DLD1 (cell line): ENCODE data around the gene ID4.

ENCODE experiments used
- in situ Hi-C: cut with HindIII; loops from 2 replicates; pipeline ENCODE4 v1.10.0; 2017; ENCODE audit warnings: low sequenced_read_pairs

Gene ID4

GRCh38 chr6:19857139-19857538 lies 20.0 kb downstream of the ID4 start:
- in situ Hi-C loops = no loop called here

DNA sequence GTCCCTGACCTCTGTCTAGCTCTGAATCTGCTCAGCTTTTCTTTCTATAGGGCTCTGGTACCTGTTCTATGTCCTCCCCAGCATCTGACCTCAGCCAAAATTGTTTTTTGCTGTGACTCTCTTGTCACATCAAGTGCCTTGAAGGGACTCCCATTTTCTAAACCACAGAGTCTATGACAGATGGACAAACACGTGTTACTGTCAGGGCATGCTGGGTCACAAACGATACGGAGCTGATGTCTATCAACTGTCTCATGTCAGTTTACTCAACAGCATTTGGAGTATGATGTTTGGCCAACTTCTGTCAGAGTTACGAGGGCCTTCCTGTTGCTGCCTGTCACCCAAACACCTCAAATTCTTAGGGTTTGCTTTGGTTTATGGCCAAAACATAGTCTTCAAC lies 20.5 kb downstream of the ID4 start:
- in situ Hi-C loops = no loop called here

DNA sequence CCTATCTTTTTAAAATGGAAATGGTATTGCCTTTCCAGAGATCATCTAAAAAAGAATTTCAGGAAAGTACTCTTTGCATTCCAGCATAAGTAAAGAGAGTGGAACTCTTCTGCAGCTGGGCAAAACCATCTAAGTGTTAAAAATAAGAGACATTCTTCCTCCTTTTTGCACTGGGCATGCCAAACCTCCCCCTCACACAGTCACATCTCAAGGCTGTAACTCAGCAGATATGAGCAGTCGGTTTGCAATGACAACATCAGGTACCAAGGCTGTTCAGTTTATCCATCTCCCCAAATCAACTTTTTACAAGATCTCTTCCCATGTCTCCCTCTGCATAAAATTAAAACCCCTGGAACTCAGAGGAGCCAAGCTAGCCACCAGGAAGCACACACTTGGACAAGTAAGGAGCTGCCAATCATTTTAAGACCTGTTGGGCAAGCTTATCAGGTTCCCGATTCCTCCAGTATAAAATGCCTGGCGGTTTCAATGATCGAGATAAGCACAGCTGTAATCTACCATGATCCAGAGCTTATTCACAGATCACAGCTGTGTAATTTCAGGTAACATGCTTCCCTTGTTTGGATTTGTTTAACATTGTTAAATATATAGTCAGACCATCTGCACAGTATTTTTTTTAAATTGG lies 23.2 kb downstream of the ID4 start:
- in situ Hi-C loops = no loop called here

GRCh38 chr6:19864285-19864684 lies 27.1 kb downstream of the ID4 start:
- in situ Hi-C loops = no loop called here

DNA sequence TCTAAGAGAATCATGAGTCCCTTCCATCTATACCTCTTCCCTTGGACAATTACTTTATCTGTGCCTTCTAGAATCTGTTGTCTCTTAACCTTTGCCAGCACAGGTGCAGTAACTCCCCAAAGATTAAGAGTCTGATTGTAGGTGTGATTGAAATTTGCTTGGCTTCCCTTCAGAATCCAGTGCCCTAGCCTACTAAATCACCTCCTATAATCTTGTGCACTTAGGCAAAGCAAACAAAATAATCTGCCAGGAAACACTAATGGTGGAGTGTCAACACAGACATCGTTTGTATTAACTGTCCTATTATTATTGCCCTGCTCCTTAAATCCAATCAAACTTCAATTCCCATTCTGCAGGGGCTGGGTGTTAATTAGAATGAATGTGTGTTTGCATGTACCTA lies 28.0 kb downstream of the ID4 start:
- in situ Hi-C loops = no loop called here

DNA sequence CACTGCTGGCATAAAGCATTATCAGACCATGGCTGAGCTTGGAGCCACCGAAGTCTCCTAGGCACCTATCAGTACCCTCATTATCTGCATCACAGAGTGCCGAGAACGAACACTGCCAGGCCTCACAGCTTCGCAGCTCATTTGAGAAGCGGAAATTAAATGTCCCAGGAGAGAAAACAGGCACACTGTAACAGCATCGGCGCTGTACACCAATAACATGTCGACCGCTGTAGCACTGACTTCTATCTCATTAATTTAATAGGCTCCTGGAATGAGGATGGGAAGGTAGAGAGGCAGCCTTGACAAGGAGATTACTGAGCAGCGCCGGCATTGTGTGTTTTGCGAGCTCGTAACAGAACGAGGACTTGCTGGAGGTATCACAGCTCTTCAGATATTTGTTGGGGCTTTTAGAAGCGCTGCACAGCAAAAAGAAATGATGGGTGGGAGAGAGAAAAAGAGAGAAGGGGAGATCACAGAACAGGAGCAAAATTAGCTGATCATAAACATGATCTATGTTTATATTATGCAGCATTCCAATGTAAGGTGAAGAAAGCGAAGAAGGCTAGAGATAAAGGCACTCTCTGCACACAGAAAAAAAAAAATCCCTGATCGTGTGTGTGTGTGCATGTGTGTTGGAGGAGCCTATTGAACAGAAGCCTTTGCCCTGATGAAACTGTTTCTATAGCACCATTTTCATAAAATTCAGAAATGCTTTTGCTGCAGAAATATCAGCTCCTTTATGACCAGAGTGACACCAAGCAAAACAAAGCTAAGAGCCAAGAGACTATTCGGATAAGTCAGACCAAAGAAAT lies 29.2 kb downstream of the ID4 start:
- in situ Hi-C loops = no loop called here

DNA sequence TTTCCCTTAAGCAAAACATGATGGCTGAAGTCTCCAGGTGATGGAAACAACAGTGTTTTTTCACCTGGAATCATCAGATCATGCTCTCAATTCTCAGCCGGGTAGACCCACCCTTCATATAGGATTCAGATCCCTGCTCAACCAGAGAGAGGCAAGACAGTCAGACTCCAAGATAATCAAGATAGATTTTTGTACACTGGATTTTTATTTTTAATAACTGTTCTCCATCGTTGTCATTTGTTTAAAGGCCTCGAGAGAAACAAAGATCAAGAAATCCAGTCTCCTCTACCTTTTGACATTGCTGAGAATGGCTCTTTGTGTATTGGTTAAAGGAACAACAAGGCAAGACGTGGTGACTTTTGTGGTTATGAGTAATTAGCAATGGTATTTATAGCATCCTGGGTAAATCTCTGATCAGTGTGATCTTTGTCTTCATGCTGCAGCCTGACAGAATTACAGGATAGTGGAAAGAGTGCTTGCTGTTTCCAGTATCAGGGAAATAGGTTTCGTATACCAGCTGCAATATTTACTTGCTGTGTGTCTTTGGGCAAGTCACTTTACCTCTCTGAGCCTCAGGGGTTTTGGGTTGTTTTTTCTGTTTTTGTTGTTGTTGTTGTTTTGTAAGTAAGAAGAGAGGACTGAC lies 29.9 kb downstream of the ID4 start:
- in situ Hi-C loops = no loop called here

DNA sequence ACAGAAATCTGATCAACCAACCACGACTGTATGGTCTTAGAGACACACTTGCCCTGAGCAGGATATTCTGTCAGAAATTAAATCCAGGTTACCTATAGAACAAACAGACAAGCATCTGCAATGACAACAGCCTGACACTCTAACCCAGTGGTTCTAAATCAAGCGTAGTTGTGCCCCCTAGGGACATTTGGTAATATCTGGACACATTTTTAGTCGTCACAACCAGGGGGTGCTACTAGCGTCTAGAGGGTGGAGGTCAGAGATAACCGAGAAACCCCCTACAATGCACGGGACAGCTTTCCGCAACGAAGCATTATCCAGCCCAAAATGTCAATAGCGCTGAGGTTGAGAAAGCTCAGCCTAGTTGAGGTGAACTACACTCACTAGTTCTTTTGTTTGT lies 32.3 kb downstream of the ID4 start:
- in situ Hi-C loops = no loop called here

GRCh38 chr6:19870322-19870721 lies 33.2 kb downstream of the ID4 start:
- in situ Hi-C loops = no loop called here

DNA sequence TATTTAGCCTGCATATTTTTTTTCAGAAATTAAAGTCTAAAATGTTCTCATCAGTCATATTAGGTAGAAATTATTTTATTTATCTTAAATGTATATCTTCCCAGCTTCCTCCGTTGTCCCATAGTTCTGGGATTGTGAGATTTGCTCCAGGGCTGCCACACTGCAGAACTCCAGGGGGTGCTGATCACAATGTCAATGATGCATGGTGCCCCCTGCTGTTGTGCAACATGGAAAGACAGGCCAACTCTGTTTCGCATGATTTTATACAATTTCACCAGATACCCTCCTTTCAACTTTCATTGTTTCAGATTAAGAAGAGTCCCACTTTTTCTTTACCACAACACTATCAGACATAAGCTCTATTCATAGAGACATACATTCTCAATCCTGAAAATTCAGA lies 35.9 kb downstream of the ID4 start:
- in situ Hi-C loops = no loop called here

GRCh38 chr6:19876672-19877071 lies 39.5 kb downstream of the ID4 start:
- in situ Hi-C loops = no loop called here

DNA sequence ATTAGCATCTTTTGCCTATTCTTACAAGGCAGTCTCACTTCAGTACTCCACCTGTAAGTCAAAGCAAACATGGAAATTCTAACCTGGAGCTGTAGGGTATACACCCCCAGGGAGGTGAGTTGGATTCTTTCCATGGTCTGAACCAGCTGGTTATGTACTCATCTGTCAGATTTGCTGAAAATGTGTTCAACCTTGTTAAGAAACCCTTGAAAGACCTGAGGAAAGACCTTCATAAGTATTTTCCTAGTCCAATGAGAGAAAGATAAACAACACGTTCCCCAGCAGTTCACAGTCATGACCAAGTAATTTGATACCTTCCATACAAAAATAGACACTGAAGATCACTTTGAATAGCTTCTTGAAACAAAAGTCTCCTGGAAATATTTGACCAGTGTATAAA lies 42.5 kb downstream of the ID4 start:
- in situ Hi-C loops = no loop called here

DNA sequence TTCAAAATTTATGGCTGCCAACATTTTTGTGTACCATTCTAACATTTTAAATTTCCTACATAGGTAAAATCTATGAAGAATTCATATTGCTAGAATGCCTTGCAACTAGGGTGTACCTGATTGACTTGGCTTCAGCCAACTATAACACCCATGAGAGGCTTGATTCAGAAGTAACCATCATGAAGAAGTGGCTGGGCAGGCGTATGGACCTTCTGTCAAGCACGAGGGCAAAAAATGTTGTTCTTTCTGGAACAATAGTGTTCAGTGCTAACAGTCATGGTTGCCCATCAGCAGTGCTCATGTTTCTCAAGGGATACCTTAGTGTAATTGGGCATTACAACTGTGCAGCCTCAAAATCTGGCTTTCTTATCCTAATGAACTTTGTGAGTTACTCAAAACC lies 42.9 kb downstream of the ID4 start:
- in situ Hi-C loops = no loop called here

- in situ Hi-C loops = no loop called here
Measured at GRCh38 chr6:19891451-19891850, 54.3 kb downstream of the ID4 start.
